Measurements from ENCODE around the gene IL1RAPL1.

- no peak for TF ChIP-seq EZH2 (IDR thresholded peaks at IDR 0.05; ENCODE audit: low read depth, unreplicated experiment)
- no peak for TF ChIP-seq CTCF (conservative IDR thresholded peaks at IDR 0.05; ENCODE audit: low read depth in 2 of 2)
- no peak for TF ChIP-seq POLR2AphosphoS5 (IDR thresholded peaks at IDR 0.05; ENCODE audit: low read depth)
- no peak for TF ChIP-seq REST (IDR thresholded peaks at IDR 0.05; ENCODE audit: unreplicated experiment)
- TF ChIP-seq CREB1 (CRISPR knock-in tag; IDR thresholded peaks at IDR 0.05; ENCODE audit: low read depth): no peak
- no peak for TF ChIP-seq NANOG (IDR thresholded peaks at IDR 0.05; ENCODE audit: borderline replicate concordance)
- no peak for TF ChIP-seq ZNF331 (CRISPR knock-in tag; IDR thresholded peaks at IDR 0.05; ENCODE audit: low read depth)
- no peak for TF ChIP-seq EZH2phosphoT487 (IDR thresholded peaks at IDR 0.05; ENCODE audit: unreplicated experiment)
- no peak for TF ChIP-seq STAT1 (IDR thresholded peaks at IDR 0.05; ENCODE audit: unreplicated experiment)
- no peak for TF ChIP-seq ZNF114 (CRISPR knock-in tag; IDR thresholded peaks at IDR 0.05)
- TF ChIP-seq JUNB (IDR thresholded peaks at IDR 0.05; ENCODE audit: unreplicated experiment): no peak
- TF ChIP-seq, protein P1, sequence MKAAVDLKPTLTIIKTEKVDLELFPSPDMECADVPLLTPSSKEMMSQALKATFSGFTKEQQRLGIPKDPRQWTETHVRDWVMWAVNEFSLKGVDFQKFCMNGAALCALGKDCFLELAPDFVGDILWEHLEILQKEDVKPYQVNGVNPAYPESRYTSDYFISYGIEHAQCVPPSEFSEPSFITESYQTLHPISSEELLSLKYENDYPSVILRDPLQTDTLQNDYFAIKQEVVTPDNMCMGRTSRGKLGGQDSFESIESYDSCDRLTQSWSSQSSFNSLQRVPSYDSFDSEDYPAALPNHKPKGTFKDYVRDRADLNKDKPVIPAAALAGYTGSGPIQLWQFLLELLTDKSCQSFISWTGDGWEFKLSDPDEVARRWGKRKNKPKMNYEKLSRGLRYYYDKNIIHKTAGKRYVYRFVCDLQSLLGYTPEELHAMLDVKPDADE (IDR thresholded peaks at IDR 0.05): peak; percentile 20; the same call in 1 of the 2 replicates
- TF ChIP-seq, protein P2, sequence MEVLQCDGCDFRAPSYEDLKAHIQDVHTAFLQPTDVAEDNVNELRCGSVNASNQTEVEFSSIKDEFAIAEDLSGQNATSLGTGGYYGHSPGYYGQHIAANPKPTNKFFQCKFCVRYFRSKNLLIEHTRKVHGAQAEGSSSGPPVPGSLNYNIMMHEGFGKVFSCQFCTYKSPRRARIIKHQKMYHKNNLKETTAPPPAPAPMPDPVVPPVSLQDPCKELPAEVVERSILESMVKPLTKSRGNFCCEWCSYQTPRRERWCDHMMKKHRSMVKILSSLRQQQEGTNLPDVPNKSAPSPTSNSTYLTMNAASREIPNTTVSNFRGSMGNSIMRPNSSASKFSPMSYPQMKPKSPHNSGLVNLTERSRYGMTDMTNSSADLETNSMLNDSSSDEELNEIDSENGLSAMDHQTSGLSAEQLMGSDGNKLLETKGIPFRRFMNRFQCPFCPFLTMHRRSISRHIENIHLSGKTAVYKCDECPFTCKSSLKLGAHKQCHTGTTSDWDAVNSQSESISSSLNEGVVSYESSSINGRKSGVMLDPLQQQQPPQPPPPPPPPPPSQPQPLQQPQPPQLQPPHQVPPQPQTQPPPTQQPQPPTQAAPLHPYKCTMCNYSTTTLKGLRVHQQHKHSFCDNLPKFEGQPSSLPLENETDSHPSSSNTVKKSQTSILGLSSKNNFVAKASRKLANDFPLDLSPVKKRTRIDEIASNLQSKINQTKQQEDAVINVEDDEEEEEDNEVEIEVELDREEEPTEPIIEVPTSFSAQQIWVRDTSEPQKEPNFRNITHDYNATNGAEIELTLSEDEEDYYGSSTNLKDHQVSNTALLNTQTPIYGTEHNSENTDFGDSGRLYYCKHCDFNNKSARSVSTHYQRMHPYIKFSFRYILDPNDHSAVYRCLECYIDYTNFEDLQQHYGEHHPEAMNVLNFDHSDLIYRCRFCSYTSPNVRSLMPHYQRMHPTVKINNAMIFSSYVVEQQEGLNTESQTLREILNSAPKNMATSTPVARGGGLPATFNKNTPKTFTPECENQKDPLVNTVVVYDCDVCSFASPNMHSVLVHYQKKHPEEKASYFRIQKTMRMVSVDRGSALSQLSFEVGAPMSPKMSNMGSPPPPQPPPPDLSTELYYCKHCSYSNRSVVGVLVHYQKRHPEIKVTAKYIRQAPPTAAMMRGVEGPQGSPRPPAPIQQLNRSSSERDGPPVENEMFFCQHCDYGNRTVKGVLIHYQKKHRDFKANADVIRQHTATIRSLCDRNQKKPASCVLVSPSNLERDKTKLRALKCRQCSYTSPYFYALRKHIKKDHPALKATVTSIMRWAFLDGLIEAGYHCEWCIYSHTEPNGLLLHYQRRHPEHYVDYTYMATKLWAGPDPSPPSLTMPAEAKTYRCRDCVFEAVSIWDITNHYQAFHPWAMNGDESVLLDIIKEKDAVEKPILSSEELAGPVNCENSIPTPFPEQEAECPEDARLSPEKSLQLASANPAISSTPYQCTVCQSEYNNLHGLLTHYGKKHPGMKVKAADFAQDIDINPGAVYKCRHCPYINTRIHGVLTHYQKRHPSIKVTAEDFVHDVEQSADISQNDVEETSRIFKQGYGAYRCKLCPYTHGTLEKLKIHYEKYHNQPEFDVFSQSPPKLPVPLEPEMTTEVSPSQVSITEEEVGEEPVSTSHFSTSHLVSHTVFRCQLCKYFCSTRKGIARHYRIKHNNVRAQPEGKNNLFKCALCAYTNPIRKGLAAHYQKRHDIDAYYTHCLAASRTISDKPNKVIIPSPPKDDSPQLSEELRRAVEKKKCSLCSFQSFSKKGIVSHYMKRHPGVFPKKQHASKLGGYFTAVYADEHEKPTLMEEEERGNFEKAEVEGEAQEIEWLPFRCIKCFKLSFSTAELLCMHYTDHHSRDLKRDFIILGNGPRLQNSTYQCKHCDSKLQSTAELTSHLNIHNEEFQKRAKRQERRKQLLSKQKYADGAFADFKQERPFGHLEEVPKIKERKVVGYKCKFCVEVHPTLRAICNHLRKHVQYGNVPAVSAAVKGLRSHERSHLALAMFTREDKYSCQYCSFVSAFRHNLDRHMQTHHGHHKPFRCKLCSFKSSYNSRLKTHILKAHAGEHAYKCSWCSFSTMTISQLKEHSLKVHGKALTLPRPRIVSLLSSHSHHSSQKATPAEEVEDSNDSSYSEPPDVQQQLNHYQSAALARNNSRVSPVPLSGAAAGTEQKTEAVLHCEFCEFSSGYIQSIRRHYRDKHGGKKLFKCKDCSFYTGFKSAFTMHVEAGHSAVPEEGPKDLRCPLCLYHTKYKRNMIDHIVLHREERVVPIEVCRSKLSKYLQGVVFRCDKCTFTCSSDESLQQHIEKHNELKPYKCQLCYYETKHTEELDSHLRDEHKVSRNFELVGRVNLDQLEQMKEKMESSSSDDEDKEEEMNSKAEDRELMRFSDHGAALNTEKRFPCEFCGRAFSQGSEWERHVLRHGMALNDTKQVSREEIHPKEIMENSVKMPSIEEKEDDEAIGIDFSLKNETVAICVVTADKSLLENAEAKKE (CRISPR knock-in tag; IDR thresholded peaks at IDR 0.05): peak; percentile 19; the same call in 1 of the 2 replicates
Measured at GRCh38 chrX:29308726-29309125, 721.5 kb downstream of the IL1RAPL1 start.

All from GM23338 (cell line).